HPDE6-E6E7 (cell line): ENCODE measurements around the gene SAMD4B.
"Not testable (repeated sequence)": the region's sequence is repeated elsewhere in the genome, so short reads cannot be mapped to it uniquely, and the experiment has no call there.

Experiments used
- DNase-seq: peaks from one replicate; pipeline ENCODE4 v3.0.0; 2011; ENCODE audit warnings: missing footprints; ENCODE audit errors: extremely low spot score

The SAMD4B gene

GRCh38 chr19:39334444-39334976 lies 7.7 kb upstream of the SAMD4B start:
- DNase-seq: no peak

GRCh38 chr19:39335168-39335548 lies 7.1 kb upstream of the SAMD4B start:
- DNase-seq: no peak

GRCh38 chr19:39336483-39336882 lies 5.7 kb upstream of the SAMD4B start:
- no peak for DNase-seq

GRCh38 chr19:39339674-39340073 lies 2.5 kb upstream of the SAMD4B start:
- no peak for DNase-seq

GRCh38 chr19:39340156-39340555 lies 2.1 kb upstream of the SAMD4B start:
- DNase-seq: not testable (repeated sequence)

- DNase-seq: no peak
Measured at GRCh38 chr19:39341129-39341718, 997 bp upstream of the SAMD4B start.

- no peak for DNase-seq
Measured at GRCh38 chr19:39342647-39343305, 555 bp downstream of the SAMD4B start.

GRCh38 chr19:39345956-39346355 lies 3.7 kb downstream of the SAMD4B start:
- no peak for DNase-seq

- DNase-seq: no peak
Measured at GRCh38 chr19:39347332-39348164, 5.3 kb downstream of the SAMD4B start.

- DNase-seq: no peak
Measured at GRCh38 chr19:39349326-39349725, 7.1 kb downstream of the SAMD4B start.

- no peak for DNase-seq
Measured at GRCh38 chr19:39350156-39350555, 7.9 kb downstream of the SAMD4B start.

- no peak for DNase-seq
Measured at GRCh38 chr19:39351537-39352064, 9.4 kb downstream of the SAMD4B start.

- DNase-seq: no peak
Measured at GRCh38 chr19:39352381-39353255, 10.4 kb downstream of the SAMD4B start.

- DNase-seq: no peak
Measured at GRCh38 chr19:39355253-39355652, 13.0 kb downstream of the SAMD4B start.

- no peak for DNase-seq
Measured at GRCh38 chr19:39356073-39356472, 13.9 kb downstream of the SAMD4B start.

GRCh38 chr19:39356647-39357046 lies 14.4 kb downstream of the SAMD4B start:
- no peak for DNase-seq

GRCh38 chr19:39359026-39359425 lies 16.8 kb downstream of the SAMD4B start:
- no peak for DNase-seq

- no peak for DNase-seq
Measured at GRCh38 chr19:39360599-39360998, 18.4 kb downstream of the SAMD4B start.

GRCh38 chr19:39362682-39363657 lies 20.7 kb downstream of the SAMD4B start:
- no peak for DNase-seq

- no peak for DNase-seq
Measured at GRCh38 chr19:39363901-39364457, 21.8 kb downstream of the SAMD4B start.
